Measurements from ENCODE around the gene TMOD3. TPM values are rescaled to one million over a fixed set of nuclear protein-coding genes. Genes with fewer than 3 reads are reported as not detected.

Gene TMOD3
- total and polyA plus RNA-seq, 2 experiments from 2014 or later, result 26.1 to 29.9 TPM

DNA sequence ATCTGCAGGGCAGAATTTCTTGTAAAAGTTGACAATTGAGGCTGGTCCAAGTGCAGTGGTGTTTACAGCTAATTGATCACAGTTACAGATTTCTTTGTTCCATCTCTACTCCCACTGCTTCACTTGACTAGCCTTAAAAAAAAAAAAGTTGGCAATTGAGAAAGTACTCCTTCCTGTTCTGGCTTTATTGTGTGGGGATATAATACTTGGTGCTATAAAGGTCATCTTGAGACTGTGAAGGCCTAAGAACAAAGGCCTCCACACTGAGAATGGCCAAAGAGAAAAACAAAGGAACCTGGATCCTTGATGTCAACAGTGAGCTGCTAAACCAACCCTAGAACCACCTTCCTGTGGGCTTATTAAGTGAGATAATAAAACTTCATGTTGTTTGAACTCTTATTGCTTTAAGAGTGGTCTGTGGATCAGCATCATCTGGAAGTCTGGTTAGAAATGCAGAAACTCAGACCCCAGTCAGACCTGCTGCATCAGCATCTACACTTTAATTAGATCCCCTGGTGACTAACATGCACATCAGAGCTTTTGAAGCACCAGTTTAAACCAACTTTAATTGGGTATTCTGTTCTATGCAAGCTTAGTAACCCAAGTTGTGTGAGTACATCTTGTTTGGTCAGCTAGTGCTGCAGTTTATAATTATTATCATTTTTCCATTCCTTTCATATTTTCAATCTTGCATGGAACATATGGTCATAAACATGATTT, 55.2 kb downstream of the TMOD3 start:
- H3K4me3 Mint-ChIP-seq, result no peak overlapping the region
- H4K20me1 ChIP-seq (replicated peaks; ENCODE audit: insufficient read depth), result no peaks in the 10 kb centered on the region
- DNase-seq (ENCODE audit: low spot score), result no peak
- no peaks in the 10 kb centered on the region for H3K79me2 ChIP-seq (replicated peaks; ENCODE audit: insufficient read depth)
- no peaks in the 10 kb centered on the region for H3K9me2 ChIP-seq (ENCODE audit: insufficient read depth)
- H3K27me3 Mint-ChIP-seq (ENCODE audit: insufficient read depth, low read depth, poor library complexity), result peaks cover 4% of the 10 kb centered on the region
- no peak overlapping the region for H3K27ac Mint-ChIP-seq
- H2AFZ ChIP-seq, result no peak overlapping the region
- H3K4me2 ChIP-seq, result no peak overlapping the region
- no peak overlapping the region for H3K4me3 ChIP-seq
- no peaks in the 10 kb centered on the region for H3K4me1 Mint-ChIP-seq
- no peaks in the 10 kb centered on the region for H3K4me1 ChIP-seq (ENCODE audit: insufficient read depth)
- no peaks in the 10 kb centered on the region for H3K27me3 ChIP-seq (ENCODE audit: insufficient read depth)
- no peak for TF ChIP-seq REST (IDR thresholded peaks at IDR 0.05; ENCODE audit: unreplicated experiment)
- TF ChIP-seq, protein P1, sequence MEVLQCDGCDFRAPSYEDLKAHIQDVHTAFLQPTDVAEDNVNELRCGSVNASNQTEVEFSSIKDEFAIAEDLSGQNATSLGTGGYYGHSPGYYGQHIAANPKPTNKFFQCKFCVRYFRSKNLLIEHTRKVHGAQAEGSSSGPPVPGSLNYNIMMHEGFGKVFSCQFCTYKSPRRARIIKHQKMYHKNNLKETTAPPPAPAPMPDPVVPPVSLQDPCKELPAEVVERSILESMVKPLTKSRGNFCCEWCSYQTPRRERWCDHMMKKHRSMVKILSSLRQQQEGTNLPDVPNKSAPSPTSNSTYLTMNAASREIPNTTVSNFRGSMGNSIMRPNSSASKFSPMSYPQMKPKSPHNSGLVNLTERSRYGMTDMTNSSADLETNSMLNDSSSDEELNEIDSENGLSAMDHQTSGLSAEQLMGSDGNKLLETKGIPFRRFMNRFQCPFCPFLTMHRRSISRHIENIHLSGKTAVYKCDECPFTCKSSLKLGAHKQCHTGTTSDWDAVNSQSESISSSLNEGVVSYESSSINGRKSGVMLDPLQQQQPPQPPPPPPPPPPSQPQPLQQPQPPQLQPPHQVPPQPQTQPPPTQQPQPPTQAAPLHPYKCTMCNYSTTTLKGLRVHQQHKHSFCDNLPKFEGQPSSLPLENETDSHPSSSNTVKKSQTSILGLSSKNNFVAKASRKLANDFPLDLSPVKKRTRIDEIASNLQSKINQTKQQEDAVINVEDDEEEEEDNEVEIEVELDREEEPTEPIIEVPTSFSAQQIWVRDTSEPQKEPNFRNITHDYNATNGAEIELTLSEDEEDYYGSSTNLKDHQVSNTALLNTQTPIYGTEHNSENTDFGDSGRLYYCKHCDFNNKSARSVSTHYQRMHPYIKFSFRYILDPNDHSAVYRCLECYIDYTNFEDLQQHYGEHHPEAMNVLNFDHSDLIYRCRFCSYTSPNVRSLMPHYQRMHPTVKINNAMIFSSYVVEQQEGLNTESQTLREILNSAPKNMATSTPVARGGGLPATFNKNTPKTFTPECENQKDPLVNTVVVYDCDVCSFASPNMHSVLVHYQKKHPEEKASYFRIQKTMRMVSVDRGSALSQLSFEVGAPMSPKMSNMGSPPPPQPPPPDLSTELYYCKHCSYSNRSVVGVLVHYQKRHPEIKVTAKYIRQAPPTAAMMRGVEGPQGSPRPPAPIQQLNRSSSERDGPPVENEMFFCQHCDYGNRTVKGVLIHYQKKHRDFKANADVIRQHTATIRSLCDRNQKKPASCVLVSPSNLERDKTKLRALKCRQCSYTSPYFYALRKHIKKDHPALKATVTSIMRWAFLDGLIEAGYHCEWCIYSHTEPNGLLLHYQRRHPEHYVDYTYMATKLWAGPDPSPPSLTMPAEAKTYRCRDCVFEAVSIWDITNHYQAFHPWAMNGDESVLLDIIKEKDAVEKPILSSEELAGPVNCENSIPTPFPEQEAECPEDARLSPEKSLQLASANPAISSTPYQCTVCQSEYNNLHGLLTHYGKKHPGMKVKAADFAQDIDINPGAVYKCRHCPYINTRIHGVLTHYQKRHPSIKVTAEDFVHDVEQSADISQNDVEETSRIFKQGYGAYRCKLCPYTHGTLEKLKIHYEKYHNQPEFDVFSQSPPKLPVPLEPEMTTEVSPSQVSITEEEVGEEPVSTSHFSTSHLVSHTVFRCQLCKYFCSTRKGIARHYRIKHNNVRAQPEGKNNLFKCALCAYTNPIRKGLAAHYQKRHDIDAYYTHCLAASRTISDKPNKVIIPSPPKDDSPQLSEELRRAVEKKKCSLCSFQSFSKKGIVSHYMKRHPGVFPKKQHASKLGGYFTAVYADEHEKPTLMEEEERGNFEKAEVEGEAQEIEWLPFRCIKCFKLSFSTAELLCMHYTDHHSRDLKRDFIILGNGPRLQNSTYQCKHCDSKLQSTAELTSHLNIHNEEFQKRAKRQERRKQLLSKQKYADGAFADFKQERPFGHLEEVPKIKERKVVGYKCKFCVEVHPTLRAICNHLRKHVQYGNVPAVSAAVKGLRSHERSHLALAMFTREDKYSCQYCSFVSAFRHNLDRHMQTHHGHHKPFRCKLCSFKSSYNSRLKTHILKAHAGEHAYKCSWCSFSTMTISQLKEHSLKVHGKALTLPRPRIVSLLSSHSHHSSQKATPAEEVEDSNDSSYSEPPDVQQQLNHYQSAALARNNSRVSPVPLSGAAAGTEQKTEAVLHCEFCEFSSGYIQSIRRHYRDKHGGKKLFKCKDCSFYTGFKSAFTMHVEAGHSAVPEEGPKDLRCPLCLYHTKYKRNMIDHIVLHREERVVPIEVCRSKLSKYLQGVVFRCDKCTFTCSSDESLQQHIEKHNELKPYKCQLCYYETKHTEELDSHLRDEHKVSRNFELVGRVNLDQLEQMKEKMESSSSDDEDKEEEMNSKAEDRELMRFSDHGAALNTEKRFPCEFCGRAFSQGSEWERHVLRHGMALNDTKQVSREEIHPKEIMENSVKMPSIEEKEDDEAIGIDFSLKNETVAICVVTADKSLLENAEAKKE (CRISPR knock-in tag; IDR thresholded peaks at IDR 0.05), result no peak
- no peak for TF ChIP-seq EZH2phosphoT487 (IDR thresholded peaks at IDR 0.05; ENCODE audit: unreplicated experiment)
- TF ChIP-seq, protein P2, sequence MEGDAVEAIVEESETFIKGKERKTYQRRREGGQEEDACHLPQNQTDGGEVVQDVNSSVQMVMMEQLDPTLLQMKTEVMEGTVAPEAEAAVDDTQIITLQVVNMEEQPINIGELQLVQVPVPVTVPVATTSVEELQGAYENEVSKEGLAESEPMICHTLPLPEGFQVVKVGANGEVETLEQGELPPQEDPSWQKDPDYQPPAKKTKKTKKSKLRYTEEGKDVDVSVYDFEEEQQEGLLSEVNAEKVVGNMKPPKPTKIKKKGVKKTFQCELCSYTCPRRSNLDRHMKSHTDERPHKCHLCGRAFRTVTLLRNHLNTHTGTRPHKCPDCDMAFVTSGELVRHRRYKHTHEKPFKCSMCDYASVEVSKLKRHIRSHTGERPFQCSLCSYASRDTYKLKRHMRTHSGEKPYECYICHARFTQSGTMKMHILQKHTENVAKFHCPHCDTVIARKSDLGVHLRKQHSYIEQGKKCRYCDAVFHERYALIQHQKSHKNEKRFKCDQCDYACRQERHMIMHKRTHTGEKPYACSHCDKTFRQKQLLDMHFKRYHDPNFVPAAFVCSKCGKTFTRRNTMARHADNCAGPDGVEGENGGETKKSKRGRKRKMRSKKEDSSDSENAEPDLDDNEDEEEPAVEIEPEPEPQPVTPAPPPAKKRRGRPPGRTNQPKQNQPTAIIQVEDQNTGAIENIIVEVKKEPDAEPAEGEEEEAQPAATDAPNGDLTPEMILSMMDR (conservative IDR thresholded peaks at IDR 0.05; ENCODE audit: low read depth in 2 of 2), result no peak
- no peak for TF ChIP-seq POLR2AphosphoS5 (IDR thresholded peaks at IDR 0.05; ENCODE audit: low read depth)
- TF ChIP-seq ZNF114 (CRISPR knock-in tag; IDR thresholded peaks at IDR 0.05), result no peak
- TF ChIP-seq STAT1 (IDR thresholded peaks at IDR 0.05; ENCODE audit: unreplicated experiment), result no peak
- TF ChIP-seq JUNB (IDR thresholded peaks at IDR 0.05; ENCODE audit: unreplicated experiment), result no peak
- no peak for TF ChIP-seq EZH2 (IDR thresholded peaks at IDR 0.05; ENCODE audit: low read depth, unreplicated experiment)
- TF ChIP-seq ZNF331 (CRISPR knock-in tag; IDR thresholded peaks at IDR 0.05; ENCODE audit: low read depth), result no peak
- no peak for TF ChIP-seq CREB1 (CRISPR knock-in tag; IDR thresholded peaks at IDR 0.05; ENCODE audit: low read depth)
- TF ChIP-seq NANOG (IDR thresholded peaks at IDR 0.05; ENCODE audit: borderline replicate concordance), result no peak
- TF ChIP-seq, protein P3, sequence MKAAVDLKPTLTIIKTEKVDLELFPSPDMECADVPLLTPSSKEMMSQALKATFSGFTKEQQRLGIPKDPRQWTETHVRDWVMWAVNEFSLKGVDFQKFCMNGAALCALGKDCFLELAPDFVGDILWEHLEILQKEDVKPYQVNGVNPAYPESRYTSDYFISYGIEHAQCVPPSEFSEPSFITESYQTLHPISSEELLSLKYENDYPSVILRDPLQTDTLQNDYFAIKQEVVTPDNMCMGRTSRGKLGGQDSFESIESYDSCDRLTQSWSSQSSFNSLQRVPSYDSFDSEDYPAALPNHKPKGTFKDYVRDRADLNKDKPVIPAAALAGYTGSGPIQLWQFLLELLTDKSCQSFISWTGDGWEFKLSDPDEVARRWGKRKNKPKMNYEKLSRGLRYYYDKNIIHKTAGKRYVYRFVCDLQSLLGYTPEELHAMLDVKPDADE (IDR thresholded peaks at IDR 0.05), result no peak
- no peak for ATAC-seq
- no peak overlapping the region for H3K27ac ChIP-seq (ENCODE audit: low read depth)
- peaks cover 24% of the 10 kb centered on the region for H3K36me3 Mint-ChIP-seq (ENCODE audit: low read depth)
- peaks cover 15% of the 10 kb centered on the region for H3K9me3 Mint-ChIP-seq
- no peaks in the 10 kb centered on the region for H3K36me3 ChIP-seq (ENCODE audit: insufficient read depth)
- no peaks in the 10 kb centered on the region for H3F3A ChIP-seq (replicated peaks; ENCODE audit: low read depth)

All from GM23338 (cell line).